GM12872 (cell line): ENCODE measurements around the gene GRAMD1B.

Experiments used
- TF ChIP-seq, protein P1 (sequence below): IDR thresholded peaks from 3 replicates; pipeline ENCODE4 v1.5.1; 2011; ENCODE audit warnings: low read depth, mild to moderate bottlenecking, low read length, moderate library complexity; ENCODE audit not compliant: insufficient read depth

The GRAMD1B gene

DNA sequence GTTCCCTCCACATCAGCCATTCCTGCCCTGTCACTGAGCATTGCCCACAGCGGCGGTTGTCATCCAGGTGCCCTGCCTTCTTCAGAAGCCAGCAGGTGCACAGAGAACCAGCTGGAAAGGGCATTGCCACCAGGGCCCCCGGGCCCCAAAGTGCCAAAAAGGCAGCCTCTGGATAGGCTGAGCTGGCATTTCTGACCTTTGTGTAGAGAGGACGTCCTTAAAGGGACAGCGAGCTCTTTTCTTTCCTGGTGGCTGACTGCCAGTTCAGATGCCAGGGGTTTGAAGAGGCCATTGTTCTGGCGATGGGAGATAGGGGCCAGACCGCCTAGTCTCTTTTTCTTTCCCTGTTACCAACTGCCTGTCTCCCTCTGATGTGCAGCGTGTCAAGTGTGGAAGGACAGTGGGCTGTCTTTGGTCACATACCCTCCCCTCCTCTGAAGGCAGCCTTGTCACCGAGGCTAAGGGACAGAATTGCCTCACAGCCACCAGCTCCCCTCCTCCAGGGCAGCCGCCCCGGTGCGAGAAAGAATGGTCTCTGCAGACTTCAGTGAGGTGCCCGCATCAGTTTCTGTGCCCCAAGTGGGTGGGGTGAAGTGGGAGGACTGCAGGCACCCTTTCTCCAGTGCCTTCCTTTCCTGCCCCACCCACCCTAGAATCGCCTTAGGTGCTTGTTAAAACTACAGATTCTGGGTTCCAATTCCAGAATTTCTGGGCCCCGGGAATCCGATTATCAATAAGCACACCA lies 114.7 kb downstream of the GRAMD1B start:
- TF ChIP-seq, protein P1, sequence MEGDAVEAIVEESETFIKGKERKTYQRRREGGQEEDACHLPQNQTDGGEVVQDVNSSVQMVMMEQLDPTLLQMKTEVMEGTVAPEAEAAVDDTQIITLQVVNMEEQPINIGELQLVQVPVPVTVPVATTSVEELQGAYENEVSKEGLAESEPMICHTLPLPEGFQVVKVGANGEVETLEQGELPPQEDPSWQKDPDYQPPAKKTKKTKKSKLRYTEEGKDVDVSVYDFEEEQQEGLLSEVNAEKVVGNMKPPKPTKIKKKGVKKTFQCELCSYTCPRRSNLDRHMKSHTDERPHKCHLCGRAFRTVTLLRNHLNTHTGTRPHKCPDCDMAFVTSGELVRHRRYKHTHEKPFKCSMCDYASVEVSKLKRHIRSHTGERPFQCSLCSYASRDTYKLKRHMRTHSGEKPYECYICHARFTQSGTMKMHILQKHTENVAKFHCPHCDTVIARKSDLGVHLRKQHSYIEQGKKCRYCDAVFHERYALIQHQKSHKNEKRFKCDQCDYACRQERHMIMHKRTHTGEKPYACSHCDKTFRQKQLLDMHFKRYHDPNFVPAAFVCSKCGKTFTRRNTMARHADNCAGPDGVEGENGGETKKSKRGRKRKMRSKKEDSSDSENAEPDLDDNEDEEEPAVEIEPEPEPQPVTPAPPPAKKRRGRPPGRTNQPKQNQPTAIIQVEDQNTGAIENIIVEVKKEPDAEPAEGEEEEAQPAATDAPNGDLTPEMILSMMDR = no peak

DNA sequence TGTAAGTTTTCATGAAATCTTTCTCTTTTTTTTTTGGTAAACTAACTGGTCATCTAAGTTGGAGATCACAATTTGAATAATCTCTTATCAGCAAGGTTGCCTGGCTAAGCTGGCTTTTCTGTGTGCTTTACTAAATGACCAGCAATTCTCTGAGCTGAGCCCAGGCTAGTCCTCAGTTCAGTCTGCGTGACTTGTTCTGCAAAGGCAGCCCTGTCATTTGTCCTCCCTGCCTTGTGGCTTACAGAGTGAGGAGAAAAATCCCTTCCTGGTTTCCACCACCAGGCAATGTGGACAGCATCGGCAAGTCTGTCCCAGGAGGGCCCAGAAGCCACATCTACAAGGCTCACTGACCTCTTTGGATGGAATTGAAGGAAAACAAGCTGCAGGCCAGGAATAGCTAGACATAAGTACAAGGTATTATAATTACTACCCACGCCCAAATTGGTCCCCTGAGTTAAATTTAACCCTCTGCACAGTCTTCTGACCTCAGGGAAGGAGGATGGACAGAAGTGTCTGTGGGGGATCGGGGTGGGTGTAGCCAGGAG lies 115.7 kb downstream of the GRAMD1B start:
- TF ChIP-seq, protein P1 = no peak

DNA sequence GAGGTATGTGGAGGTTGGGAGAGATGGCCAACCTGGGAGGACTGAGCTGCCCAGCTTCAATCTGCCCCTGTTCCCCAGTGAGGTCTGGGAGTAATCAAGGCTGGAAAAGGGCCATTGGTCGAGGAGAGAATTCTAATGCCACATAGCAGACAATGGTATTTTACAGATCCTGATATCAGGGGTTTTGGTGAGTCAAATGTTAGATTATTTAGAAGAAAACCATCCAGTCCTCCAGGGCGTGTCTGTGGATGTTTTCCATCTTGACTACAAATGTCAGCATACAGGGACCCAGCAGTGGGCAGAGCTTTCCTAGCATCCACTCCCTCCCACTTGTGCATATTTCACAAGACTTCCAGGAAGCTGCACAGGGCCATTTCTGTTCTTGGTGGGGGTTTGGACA lies 116.4 kb downstream of the GRAMD1B start:
- TF ChIP-seq, protein P1 = no peak

DNA sequence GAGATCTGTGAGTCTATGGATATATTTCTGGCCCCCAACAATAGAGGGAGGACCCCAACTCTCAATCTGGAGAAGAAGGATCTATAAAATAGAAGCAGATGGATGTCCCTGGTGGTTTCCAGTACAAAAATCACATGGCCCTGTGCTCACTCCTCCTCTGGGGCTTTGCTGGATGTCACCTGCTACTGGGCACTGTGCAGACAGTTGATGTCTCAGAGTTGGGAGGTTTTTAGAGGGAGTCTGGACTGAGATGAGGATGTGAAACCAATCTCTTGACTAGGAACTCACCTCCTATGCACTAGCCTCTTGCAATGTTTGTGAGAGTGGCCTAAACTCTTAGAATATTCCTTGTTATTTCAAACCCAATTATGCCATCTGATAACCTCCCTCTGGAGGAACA lies 117.1 kb downstream of the GRAMD1B start:
- TF ChIP-seq, protein P1 = no peak

DNA sequence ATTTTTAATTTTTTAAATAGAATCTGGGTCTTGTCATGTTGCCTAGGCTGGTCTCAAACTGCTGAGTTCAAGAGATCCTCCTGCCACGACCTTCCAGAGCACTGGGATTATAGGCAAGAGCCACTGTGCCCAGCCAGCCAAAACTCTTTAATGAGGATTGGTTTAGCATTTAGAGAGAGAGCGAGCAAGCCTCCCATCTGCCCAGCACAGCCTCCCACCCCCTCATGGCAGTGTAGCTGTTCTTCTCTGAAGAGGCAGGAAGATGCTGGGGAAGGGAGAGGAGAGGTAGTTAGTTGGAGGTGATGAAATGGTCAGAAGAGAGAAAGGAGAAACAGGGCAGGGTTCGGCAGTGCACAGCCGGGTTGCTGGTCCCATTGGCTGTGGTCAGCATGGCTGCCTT lies 118.7 kb downstream of the GRAMD1B start:
- TF ChIP-seq, protein P1 = no peak

DNA sequence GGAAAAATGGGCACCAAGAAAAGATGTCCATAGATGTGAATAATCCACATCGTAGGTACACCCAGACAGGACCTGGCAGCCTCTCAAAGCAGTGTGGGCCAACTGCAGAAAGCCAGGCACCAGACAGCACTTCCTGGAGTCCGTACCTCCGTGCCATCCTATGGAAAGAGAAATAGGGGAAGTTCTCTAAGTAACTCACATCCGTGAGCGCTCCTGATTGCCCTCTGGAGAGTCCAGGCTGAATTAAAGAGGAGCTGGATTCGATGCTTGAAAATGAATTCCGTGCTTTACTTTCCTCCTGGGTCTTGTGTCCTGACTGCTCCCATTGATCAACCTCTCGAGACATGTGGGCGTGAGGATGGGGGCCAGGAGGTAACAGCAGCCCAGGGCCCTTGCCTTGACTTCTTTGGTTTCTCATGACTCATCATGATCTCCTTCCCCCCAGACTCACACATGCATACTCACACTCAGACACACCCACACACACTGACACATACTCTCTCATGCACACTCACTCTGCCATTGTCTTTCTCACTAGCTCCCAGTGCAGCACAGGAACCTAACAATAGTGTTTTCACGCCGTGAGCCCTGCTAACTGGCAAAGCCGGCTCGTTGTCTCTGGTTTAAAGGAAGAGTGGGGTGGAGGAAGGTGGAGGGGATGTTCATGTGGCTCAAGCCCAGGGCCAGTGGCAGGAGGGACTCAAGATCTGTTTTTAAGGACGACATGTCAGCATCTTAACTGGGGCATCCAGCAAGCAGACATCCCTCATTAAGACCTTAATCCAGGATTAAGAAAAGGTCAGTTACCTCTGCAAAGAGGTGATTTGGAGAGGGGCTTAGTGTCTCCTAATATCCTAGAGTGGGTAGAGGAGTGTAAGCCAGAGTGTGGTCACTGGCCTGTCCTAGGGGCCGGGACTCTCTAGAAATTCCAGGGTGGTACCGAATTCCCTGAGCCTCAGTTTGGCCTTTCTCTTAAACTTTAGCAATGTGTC lies 120.2 kb downstream of the GRAMD1B start:
- TF ChIP-seq, protein P1 = no peak

DNA sequence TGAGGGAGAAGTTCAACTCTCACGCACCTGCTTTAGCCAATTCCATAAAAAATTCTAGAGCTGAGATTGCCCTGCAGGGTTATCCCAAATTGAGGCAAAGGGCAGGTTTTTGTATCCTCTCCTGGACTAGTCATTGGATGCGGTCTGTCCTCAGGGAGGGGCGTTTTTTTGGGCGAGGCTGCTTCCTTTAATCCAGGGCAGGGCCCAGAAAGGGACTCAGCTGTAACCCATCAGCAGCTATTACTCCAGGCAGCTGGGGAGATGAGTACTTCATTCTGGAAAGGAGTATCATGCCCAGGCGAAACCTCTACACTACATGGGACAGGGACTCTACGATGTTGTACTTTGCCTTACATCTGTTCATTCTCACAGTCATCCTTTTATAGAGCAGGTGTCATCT lies 121.0 kb downstream of the GRAMD1B start:
- TF ChIP-seq, protein P1 = no peak
